ENCODE data around the gene TRIM59.

- TF ChIP-seq CTCF (conservative IDR thresholded peaks at IDR 0.05; ENCODE audit: low read depth, low read length), result no peak
- no peak for TF ChIP-seq EZH2 (IDR thresholded peaks at IDR 0.05; ENCODE audit: low read length, unreplicated experiment)
These were observed 32.3 kb upstream of the TRIM59 start for GRCh38 chr3:160481856-160482255.

All from PC-3 (cell line).